HG02588 (cell line): ENCODE results near the gene PI4KB.
A peak's percentile ranks its signal among the peaks of the same experiment; 100 is the strongest.
"Not testable (repeated sequence)": the region's sequence is repeated elsewhere in the genome, so short reads cannot be mapped to it uniquely, and the experiment has no call there.

Source experiments
- ATAC-seq: cut with Tn5 transposase; IDR thresholded peaks from one replicate; pipeline ENCODE4 v1.9.1; 2021; ENCODE audit warnings: mild to moderate bottlenecking, moderate library complexity; ENCODE audit not compliant: unreplicated experiment

PI4KB gene

GRCh38 chr1:151281969-151282882, 45.0 kb downstream of the PI4KB start, which contains the start of gene ZNF687:
ZNF687 (plus strand) TSS chr1:151282299; CDS start chr1:151286292, 3,993 bp downstream.
- ATAC-seq = peak; percentile 82

- ATAC-seq = peak; percentile 30
These were observed 45.8 kb downstream of the PI4KB start for GRCh38 chr1:151281225-151281968.

GRCh38 chr1:151277249-151277648, 50.0 kb downstream of the PI4KB start:
- no peak for ATAC-seq

- not testable (repeated sequence) for ATAC-seq
These were observed 51.9 kb downstream of the PI4KB start for GRCh38 chr1:151275341-151275740.

GRCh38 chr1:151273924-151274466, 53.2 kb downstream of the PI4KB start:
- ATAC-seq = no peak

GRCh38 chr1:151267760-151268159, 59.5 kb downstream of the PI4KB start:
- ATAC-seq = no peak

GRCh38 chr1:151266821-151267220, 60.4 kb downstream of the PI4KB start:
- no peak for ATAC-seq

- ATAC-seq = no peak
These were observed 60.9 kb downstream of the PI4KB start for GRCh38 chr1:151266315-151266714.

- no peak for ATAC-seq
These were observed 61.6 kb downstream of the PI4KB start for GRCh38 chr1:151265446-151266236.

GRCh38 chr1:151259351-151259750, 67.9 kb downstream of the PI4KB start:
- ATAC-seq = no peak

GRCh38 chr1:151255381-151255780, 71.8 kb downstream of the PI4KB start:
- ATAC-seq = no peak

GRCh38 chr1:151254217-151255213, 72.7 kb downstream of the PI4KB start, which contains the start of gene PSMD4:
PSMD4 (plus strand) TSS chr1:151254734; CDS start chr1:151254783, 49 bp downstream.
- ATAC-seq = peak; percentile 88

- ATAC-seq = no peak
These were observed 75.4 kb downstream of the PI4KB start for GRCh38 chr1:151251656-151252470.

GRCh38 chr1:151246786-151247185, 80.4 kb downstream of the PI4KB start:
- no peak for ATAC-seq

GRCh38 chr1:151243683-151244216, 83.5 kb downstream of the PI4KB start:
- ATAC-seq = no peak

- ATAC-seq = no peak
These were observed 84.8 kb downstream of the PI4KB start for GRCh38 chr1:151242442-151242841.
